Coronary artery (tissue), 2 donors: ENCODE results near the gene PUS1.
"Not testable (repeated sequence)": the region's sequence is repeated elsewhere in the genome, so short reads cannot be mapped to it uniquely, and the experiment has no call there.

Experiments used
- DNase-seq: peaks from one replicate; pipeline ENCODE4 v3.0.0-alpha.2; 2017; ENCODE audit warnings: low spot score
- H3K27ac ChIP-seq, 2 donors: fragments of 200-600 bp; sonication (generic); one replicate each; pipeline ENCODE4 v1.5.1; 2016 to 2019
- H3K4me3 ChIP-seq: fragments of 200-600 bp; sonication (generic); 2 replicates; pipeline ENCODE4 v1.5.1; 2016; ENCODE audit warnings: mild to moderate bottlenecking, moderate library complexity
- CTCF ChIP-seq: fragments of 200-600 bp; sonication (generic); IDR thresholded peaks from one replicate; pipeline ENCODE4 v1.5.1; 2019; ENCODE audit warnings: antibody characterized with exemption

Gene PUS1

GRCh38 chr12:131928711-131929580 is at the start of gene PUS1:
PUS1 (plus strand) TSS chr12:131929276; CDS start chr12:131929723, 447 bp downstream.
- TF ChIP-seq CTCF: no peak
- peak; percentile 95 for DNase-seq
- peak within 1 kb of the TSS; percentile 75 for H3K4me3 ChIP-seq
- peak within 1 kb of the TSS; percentile 74 to 91 for H3K27ac ChIP-seq

GRCh38 chr12:131882804-131883520 is 46.1 kb upstream of the PUS1 start:
- H3K4me3 ChIP-seq: no peak overlapping the region
- no peak for DNase-seq
- TF ChIP-seq CTCF: no peak
- no peak overlapping the region for H3K27ac ChIP-seq

- DNase-seq: no peak
- TF ChIP-seq CTCF: no peak
- Histone ChIP-seq H3K4me3 (no peak overlapping the region), H3K27ac (no peak overlapping the region)
These were observed 45.6 kb upstream of the PUS1 start for GRCh38 chr12:131883521-131883900.

GRCh38 chr12:131885076-131885475 is 44.0 kb upstream of the PUS1 start:
- DNase-seq, H3K4me3 ChIP-seq, H3K27ac ChIP-seq: not testable (repeated sequence)

- no peak for DNase-seq
- H3K27ac ChIP-seq: no peak overlapping the region
- H3K4me3 ChIP-seq: no peak overlapping the region
- no peak for TF ChIP-seq CTCF
These were observed 43.5 kb upstream of the PUS1 start for GRCh38 chr12:131885543-131886057.

- DNase-seq, H3K27ac ChIP-seq, H3K4me3 ChIP-seq: not testable (repeated sequence)
These were observed 37.4 kb upstream of the PUS1 start for GRCh38 chr12:131891722-131892121.

GRCh38 chr12:131892711-131893604 is 36.1 kb upstream of the PUS1 start:
- Histone ChIP-seq H3K27ac (peak overlapping the region; percentile 73 to 97), H3K4me3 (no peak overlapping the region)
- no peak for DNase-seq
- no peak for TF ChIP-seq CTCF
